NCI-H2029 (cell line): Measurements from ENCODE around the gene ATF7IP.
"Not testable (repeated sequence)": the region's sequence is repeated elsewhere in the genome, so short reads cannot be mapped to it uniquely, and the experiment has no call there.

Experiments used
- DNase-seq: peaks from one replicate; lab custom pipeline; 2025; lab: John Stamatoyannopoulos, UW

Gene ATF7IP, protein sequence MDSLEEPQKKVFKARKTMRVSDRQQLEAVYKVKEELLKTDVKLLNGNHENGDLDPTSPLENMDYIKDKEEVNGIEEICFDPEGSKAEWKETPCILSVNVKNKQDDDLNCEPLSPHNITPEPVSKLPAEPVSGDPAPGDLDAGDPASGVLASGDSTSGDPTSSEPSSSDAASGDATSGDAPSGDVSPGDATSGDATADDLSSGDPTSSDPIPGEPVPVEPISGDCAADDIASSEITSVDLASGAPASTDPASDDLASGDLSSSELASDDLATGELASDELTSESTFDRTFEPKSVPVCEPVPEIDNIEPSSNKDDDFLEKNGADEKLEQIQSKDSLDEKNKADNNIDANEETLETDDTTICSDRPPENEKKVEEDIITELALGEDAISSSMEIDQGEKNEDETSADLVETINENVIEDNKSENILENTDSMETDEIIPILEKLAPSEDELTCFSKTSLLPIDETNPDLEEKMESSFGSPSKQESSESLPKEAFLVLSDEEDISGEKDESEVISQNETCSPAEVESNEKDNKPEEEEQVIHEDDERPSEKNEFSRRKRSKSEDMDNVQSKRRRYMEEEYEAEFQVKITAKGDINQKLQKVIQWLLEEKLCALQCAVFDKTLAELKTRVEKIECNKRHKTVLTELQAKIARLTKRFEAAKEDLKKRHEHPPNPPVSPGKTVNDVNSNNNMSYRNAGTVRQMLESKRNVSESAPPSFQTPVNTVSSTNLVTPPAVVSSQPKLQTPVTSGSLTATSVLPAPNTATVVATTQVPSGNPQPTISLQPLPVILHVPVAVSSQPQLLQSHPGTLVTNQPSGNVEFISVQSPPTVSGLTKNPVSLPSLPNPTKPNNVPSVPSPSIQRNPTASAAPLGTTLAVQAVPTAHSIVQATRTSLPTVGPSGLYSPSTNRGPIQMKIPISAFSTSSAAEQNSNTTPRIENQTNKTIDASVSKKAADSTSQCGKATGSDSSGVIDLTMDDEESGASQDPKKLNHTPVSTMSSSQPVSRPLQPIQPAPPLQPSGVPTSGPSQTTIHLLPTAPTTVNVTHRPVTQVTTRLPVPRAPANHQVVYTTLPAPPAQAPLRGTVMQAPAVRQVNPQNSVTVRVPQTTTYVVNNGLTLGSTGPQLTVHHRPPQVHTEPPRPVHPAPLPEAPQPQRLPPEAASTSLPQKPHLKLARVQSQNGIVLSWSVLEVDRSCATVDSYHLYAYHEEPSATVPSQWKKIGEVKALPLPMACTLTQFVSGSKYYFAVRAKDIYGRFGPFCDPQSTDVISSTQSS

DNA sequence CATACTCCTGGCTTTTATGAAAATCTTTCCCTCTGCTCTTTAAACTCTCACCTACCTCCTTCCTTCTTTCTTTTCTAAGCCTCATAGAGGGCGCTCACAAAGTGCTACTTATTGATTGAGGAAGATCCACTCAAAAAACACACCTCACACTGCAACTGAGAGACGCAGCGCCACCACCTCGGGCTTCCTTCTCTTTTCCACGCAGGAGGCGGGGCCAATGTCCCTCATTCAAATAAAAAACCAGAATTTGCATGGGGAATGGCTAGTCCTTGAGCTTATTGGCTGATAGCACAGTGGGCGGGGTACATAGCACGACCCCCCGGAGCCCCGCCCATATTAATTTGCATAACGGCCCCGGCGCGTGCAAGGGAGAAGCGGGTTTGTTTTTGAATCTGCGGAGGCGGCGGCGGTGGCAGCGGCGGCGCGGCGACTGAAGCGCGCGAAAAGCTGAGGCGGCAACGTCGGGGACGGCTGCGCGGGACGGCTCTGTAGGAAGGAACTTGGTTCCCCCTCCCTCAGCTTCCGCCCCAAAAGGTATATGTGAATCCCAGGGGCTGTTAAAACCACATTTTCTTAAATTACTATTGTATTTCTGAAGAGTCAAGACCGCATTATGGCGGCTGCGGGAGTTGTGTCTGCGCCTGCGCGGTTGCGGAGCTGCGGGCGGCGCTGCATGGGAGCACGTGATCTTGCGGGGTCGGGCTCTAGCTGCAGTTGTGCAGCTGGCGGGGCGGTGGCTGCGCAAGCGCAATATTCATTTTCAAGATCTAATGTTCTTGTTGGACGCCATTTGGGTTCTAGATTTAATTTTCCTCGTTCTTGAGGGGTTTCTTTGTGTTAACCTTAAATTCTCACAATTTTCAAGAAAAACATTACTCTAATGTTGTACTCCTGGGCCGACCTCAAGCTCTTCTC is at the start of gene ATF7IP:
ATF7IP (plus strand) TSS at position 389 of the 915 bp plus-strand sequence. CDS start 58,234 bp downstream, outside the sequence.
- DNase-seq = peak; percentile 99

DNA sequence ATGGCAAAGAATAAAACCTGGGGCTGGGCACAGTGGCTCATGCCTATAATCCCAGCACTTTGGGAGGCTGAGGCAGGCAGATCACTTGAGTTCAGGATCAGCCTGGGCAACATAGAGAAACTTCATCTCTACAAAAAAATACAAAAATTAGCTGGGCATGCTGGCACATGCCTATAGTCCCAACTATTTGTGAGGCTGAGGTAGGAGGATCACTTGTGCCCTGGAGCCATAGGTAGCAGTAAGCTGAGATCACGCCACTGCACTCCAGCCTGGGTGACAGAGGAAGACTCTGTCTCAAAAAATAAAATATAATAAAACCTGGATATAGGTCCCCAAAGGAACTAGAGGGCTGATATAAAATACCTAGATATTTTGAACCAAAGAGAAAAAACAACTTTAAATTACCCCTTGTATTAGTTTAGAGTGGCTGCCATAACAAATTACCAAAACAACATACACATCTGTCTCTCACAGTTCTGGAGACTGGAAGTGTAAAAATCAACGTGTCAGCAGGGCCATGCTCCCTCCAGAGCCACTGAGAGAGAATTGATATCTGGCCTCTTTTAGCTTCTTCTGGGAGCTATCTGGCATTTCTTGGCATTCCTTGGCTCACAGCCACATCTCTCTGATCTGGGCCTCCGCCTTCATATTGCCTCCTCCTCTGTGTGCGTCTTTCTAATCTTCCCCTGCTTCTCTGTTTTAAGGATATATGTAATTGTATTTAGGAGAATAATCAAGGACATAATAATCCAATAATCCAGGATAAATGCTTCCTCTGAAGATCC is 47.9 kb upstream of the ATF7IP start:
- DNase-seq = no peak

DNA sequence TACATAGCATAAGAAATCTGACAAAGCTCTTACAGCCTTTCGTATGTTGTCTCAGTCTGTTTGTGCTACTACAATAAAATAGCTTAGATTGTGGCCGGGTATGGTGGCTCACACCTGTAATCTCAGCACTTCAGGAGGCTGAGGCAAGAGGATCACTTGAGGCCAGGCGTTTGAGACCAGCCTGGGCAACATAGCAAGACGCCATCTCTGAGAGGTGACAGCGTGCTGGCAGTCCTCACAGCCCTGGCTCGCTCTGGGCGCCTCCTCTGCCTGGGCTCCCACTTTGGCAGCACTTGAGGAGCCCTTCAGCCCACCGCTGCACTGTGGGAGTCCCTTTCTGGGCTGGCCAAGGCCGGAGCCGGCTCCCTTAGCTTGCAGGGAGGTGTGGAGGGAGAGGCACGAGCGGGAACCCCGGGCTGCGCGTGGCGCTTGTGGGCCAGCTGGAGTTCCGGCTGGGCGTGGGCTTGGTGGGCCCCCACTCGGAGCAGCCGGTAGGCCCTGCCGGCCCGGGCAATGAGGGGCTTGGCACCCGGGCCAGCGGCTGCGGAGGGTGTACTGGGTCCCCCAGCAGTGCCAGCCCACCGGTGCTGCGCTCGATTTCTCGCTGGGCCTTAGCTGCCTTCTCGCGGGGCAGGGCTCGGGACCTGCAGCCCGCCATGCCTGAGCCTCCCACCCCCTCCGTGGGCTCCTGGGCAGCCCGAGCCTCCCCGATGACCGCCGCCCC is 45.6 kb upstream of the ATF7IP start:
- DNase-seq = not testable (repeated sequence)

DNA sequence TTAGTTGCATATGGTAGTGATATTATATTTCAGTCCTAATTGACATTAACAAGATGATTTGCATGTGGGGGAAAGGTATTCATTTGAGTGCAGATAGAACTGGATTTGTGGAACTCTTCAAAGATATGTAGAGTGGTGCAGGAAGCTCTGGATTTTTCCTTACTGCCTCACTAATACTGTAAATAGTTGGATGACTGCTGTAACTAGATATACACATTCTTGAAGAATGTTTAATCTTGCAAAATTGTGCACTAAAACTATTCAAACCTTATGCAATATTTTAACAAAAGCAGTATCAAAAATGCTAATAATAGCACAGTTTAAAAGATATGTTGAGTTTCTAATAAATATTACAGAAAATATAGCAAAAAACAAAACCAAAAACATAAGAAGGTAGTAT is 43.1 kb upstream of the ATF7IP start:
- DNase-seq = no peak

DNA sequence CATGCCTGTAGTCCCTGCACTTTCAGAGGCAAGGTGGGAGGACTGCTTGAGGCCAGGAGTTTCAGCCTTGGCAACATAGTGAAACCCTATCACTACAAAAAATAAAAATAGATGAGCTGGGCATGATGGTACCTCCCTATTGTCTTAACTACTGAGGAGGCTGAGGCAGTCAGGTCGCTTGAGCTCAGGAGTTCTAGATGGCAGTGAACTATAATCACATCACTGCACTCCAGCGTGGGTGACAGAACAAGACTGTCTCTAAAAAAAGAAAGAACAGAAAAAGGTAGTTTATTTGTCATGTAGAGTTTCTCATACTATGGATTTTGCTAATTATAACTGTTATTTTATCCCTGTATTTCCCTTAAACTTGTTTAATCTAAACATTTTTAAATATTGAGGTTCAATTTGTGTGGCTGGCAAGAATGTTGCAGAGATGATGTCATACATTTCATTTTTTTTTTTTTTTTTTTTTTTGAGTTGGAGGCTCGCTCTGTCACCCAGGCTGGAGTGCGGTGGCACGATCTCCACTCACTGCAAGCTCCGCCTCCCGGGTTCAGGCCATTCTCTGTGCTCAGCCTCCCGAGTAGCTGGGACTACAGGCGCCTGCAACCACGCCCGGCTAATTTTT is 39.7 kb upstream of the ATF7IP start:
- no peak for DNase-seq

DNA sequence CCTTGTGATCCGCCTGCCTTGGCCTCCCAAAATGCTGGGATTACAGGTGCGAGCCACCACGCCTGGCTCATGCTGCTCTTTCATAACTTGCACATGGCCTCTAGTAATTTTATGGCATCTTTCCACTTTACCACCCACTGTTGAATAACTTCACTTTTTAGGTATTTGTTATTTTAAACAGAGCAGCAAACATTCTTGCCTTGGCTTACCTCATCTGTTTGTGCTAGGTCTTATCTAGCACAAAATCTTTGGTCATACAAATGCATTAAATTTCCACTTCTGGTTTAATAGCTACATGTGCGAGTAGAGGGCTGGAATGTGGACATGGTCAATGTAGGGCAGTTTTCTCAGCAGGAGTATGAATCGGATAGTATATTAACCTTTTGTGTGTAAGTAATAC is 38.8 kb upstream of the ATF7IP start:
- no peak for DNase-seq

DNA sequence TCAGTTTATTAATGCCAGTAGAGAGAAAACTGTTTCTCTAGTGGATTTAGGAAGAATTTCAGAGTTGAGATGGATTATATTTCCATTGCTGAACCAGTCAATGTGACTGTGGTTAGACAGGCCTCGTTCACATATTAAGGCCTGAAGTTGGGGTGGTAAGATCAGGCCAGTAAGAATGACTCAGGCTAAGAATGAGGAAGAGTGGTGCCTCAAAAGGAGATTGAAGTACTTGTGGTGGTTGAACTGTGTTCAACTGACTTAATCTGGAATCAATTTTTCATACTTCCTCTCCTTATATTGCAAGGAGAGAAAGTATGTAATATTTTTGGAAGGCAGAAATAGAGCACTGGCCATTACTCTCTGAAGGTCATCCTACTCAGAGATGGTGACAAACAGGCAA is 37.8 kb upstream of the ATF7IP start:
- DNase-seq = no peak

DNA sequence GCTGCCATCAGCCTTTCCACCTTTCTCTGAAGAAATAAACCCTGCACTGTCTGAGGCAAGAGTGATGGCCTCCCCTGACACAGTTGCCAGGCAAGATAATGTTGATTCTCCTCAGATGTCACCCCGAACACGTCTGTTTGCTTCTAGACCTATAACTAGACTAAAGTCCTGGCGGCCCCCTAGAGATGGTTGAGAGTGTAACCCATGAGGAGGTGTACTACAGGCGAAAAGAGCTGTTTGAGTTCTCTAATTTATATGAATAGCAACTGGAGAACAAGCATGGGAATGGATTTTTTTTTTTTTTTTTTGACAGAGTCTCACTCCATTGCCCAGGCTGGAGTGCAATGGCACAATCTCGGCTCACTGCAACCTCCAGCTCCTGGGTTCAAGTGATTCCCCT is 33.0 kb upstream of the ATF7IP start:
- DNase-seq = no peak

DNA sequence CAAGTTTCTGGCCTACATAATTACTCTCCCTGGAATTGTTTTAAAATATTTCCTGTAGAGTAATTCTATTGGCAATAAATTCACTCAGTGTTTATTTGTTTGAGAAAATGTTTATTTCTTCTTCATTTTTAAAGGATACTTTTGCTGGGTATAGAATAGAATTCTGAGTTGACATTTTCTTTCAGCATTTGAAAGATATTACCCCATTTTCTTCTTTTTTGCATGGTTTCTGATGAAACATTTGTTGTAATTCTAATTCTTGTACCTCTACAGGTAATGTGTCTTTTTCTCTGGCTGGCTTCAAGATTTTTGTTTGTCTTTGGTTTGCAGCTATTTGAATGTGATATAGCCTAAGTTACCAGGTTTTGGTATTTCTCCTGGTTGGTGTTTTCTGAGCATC is 25.1 kb upstream of the ATF7IP start:
- no peak for DNase-seq

DNA sequence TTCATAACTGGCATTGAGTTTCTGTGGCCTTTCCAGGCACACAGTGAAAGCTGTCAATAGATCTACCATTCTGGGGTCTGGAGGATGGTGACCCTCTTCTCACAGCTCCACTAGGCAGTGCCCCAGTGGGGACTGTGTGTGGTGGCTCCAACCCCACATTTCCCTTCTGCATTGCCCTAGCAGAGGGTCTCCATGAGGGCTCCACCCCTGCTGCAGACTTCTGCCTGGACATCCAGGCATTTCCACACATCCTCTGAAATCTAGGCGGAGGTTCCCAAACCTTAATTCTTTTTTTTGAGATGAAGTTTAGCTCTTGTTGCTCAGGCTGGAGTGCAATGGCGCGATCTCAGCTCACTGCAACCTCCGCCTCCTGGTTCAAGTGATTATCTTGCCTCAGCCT is 14.0 kb upstream of the ATF7IP start:
- DNase-seq = not testable (repeated sequence)

DNA sequence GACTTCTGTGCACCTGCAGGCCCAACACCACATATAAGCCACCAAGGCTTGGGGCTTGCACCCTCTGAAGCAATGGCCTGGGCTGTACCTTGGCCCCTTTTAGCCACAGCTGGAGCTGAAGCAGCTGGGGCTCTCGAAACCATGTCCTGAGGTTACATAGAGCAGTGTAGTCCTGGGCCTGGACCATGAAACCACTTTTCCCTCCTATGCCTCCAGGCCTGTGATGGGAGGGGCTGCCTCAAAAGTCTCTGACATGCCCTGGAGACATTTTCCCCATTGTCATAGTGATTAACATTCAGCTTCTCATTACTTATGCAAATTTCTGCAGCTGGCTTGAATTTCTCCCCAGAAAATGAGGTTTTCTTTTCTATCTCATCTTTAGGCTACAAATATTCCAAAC is 13.4 kb upstream of the ATF7IP start:
- not testable (repeated sequence) for DNase-seq

DNA sequence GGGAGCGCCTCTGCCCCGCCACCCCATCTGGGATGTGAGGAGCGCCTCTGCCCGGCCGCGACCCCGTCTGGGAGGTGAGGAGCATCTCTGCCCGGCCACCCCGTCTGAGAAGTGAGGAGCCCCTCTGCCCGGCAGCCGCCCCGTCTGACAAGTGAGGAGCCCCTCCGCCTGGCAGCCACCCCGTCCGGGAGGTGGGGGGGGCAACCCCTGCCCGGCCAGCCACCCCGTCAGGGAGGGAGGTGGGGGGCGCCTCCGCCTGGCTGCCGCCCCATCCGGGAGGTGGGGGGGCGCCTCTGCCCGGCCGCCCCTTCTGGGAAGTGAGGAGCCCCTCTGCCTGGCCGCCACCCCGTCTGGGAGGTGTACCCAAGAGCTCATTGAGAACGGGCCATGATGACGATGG is 10.8 kb upstream of the ATF7IP start:
- DNase-seq = not testable (repeated sequence)

DNA sequence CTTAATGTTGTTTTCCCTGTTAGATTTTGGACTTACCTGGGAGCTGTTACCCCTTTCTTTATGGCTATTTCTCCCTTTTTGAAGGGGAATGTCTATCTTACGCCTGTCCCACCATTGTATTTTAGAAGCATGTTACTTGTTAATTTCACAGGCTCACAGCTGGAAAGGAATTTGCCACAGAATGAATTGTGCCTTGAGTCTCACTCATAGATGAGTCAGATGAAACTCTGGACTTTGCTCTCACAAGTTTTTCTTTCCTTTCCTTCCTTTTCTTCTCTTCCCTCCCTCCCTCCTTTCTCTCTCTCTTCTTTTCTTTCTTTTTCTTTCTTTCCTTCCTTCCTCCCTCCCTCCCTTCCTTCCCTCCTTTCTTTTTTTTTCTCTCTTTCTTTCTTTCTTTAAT is 9.3 kb upstream of the ATF7IP start:
- DNase-seq = no peak

DNA sequence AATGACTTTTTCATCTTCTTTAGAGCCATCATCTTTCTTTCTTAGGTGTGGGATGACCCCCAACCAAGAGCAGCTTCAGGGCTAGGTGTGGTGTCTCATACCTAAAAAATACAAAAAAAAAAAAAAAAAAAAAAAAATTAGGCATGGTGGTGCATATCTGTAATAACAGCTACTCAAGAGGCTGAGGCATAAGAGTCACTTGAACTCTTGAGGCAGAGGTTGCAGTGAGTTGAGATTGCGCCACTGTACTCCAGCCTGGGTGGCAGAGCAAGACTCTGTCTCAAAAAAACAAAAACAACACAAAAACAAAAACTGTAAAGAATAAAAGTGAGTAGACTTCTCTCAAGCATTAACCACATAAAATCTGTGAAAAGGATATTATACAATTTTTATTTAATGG is 8.0 kb upstream of the ATF7IP start:
- DNase-seq = no peak

DNA sequence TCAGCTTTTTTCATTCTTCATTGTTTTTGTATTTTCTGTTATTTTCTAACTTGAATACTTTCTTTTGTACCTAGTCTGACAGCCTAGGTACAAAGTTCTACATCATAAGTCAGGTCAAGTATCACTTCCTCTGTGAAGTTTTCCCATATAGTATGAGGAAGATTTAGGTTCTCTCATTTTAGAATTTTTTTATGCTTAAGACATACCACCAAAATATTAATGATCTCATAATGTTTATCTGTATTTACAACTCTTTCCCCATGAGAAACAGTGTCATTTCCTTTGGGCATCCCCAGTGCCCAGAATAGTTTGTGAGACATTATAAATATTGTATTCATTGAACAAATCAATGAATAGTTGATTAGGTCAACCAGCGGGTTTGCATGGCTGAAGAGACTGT is 3.1 kb upstream of the ATF7IP start:
- no peak for DNase-seq

DNA sequence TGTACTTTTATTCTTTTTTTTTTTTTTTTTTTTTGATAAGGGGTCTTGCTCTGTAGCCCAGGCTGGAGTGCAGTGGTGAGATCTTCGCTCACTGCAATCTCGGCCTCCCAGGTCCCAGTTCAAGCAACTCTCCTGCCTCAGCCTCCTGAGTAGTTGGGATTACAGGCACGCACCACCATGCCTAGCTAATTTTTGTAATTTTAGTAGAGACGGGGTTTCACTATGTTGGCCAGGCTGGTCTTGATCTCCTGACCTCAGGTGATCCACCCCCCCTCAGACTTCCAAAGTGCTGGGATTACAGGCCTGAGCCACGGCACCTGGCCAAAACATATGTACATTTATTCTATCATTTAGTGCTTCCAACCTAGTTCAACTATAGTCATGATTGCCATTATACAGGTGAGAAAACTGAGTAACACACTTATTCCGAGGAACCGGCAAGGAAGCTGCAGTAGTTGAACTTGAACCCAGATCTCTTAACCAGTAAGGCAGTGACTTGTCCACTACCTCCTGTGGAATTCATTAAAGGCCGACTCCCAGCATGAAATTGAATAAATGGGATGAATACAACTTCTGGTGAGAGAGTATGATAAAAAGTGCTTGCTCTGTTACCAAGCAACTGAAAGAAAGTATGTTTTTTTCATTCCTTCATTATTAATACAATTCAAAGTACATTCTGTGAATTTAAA is 755 bp upstream of the ATF7IP start:
- DNase-seq = no peak

DNA sequence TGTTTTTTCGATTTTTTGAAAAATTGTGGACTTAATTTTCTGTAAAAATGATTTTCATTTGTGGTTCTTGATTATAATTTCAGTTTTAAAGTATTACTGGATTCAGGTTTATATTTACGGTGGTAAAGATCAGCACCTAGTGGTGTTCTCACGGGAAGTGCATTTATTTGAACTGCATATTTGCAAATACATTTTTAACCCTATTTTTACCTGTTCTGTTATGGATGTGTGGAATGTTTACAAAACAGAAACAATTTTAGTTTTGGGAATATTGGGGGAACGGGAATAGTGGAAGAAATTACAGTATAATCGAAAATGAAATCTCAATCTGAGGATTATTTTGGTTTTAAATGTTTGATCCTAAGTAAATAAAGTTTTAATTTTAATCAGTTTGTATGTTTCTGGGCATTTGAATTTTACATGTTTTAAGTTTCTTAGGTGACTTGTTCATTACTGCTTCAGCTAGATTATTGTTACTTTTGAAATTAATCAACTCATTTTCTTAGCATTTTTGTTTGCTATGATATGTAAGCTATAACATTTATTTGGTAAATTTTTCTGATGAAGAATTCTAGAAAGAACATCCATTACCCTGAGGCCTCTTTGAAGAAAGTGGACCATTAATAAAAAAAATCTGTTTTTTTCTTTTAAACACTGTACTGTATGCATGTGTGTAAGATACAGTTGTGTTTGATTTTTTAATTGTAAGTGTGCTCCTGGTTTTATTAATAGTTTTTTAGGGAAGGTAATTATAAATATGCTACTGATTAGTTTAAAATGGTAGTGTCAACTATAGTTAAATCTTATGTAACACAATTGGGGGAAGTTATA is 942 bp downstream of the ATF7IP start:
- DNase-seq = peak; percentile 55
